Chondrocyte (in vitro differentiated cells): Measurements from ENCODE around the gene ENKUR. TPM values are rescaled to one million over a fixed set of nuclear protein-coding genes. Genes with fewer than 3 reads are reported as not detected.
A peak's percentile ranks its signal among the peaks of the same experiment; 100 is the strongest.

Experiments used
- DNase-seq: peaks from one replicate; pipeline ENCODE4 v3.0.0; 2021; ENCODE audit warnings: mixed read lengths, low spot score
- H3K27ac Mint-ChIP-seq: one replicate; pipeline ENCODE4 v1.8.0; 2021; ENCODE audit warnings: mild to moderate bottlenecking, moderate library complexity, mixed read lengths; ENCODE audit not compliant: unreplicated experiment
- H3K27me3 Mint-ChIP-seq: 2 replicates; pipeline ENCODE4 v1.8.0; 2021; ENCODE audit warnings: low read depth, mixed read lengths
- H3K36me3 Mint-ChIP-seq: 2 replicates; pipeline ENCODE4 v1.8.0; 2021; ENCODE audit warnings: low read depth, mixed read lengths
- H3K4me1 Mint-ChIP-seq: 2 replicates; pipeline ENCODE4 v1.8.0; 2021; ENCODE audit warnings: low read depth, mild to moderate bottlenecking, mixed read lengths
- H3K4me3 Mint-ChIP-seq: one replicate; pipeline ENCODE4 v1.8.0; 2021; ENCODE audit warnings: mild to moderate bottlenecking, moderate library complexity, mixed read lengths; ENCODE audit not compliant: unreplicated experiment
- H3K9me3 Mint-ChIP-seq: 2 replicates; pipeline ENCODE4 v1.8.0; 2021; ENCODE audit warnings: low read depth, mixed read lengths
- CTCF ChIP-seq: fragments of 200-600 bp; sonication (generic); IDR thresholded peaks from 2 replicates; pipeline ENCODE4 v1.5.0; 2021; ENCODE audit warnings: antibody characterized with exemption, mild to moderate bottlenecking, moderate library complexity
- total RNA-seq: library from RNA; stranded (reverse); gene quantifications from 3 replicates; pipeline ENCODE4 v1.2.1, GENCODE V29; 2021

Gene ENKUR
- total RNA-seq, 1 donor from 2014 or later, result 0.45 TPM

DNA sequence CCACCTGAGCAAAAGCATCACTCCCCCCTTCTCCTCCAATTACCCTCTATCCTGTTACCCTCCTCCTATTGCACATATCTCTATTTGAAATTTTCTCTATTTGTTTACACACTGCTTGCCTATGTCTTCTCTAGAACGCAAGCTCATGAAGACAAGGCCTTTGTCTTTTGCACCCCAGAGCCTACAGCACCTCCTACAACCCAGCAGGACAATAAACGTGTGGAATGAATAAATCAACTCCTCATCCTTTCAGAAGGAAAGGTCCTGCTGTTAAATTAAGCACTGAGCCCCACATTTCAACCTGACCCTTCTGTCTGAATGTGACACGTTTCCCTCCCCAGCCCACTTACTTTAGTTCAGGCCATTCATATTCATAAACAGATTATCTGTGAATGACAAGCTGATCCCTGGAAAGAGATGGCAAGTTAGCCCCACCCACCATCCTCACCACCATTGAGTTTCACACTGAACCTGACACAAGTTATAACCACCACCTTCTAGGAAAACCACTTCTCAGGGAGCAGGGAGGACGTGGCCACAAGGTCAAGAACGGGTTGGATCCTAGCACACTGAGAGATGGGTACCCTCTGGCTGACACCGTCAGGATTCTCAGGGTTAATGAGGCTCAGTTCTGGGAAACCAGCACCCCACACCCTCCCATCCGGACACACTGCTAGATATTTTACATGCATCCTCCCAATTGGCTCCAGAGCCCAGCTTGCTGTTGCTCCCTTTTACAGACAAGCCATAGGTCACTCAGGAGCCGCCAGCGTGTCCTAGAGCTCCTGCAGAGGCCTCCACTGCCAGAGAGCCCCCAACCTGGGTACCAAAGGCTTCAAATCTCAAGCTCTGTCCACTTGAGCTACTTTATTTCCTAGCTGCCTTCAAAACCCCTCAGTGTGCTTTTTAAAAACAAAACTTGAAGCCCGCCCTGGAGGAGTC lies 64.5 kb downstream of the ENKUR start:
- Mint-ChIP-seq H3K9me3 (no peaks in the 10 kb centered on the region), H3K27me3 (no peaks in the 10 kb centered on the region), H3K36me3 (no peaks in the 10 kb centered on the region), H3K4me1 (peaks cover 29% of the 10 kb centered on the region), H3K27ac (peak overlapping the region; percentile 61), H3K4me3 (peak overlapping the region; percentile 69)
- TF ChIP-seq CTCF, result no peak
- no peak for DNase-seq

DNA sequence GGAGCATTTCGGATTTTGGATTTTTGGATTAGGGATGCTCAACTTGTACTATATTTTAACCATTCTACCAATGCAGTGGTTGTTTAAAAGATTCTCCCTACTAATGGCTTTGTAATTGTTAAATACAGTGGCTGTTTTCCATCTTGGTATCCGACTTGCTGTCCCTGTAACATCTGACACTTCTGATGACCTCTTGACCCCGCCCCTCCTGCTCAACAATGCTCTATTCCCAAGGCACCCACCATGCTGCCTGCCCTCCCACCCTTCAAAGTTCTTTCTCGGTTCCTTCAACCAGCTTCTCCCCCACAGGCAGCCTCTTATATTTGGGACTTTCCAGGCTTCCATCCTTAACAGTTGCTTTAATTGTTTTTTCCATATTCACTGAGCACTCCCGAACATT lies 65.5 kb downstream of the ENKUR start:
- Mint-ChIP-seq H3K36me3 (no peaks in the 10 kb centered on the region), H3K9me3 (no peaks in the 10 kb centered on the region), H3K4me1 (peaks cover 29% of the 10 kb centered on the region), H3K27ac (no peak overlapping the region), H3K27me3 (no peaks in the 10 kb centered on the region), H3K4me3 (no peak overlapping the region)
- no peak for TF ChIP-seq CTCF
- DNase-seq, result no peak

- DNase-seq, result no peak
- H3K27ac Mint-ChIP-seq, result no peak overlapping the region
- H3K27me3 Mint-ChIP-seq, result no peaks in the 10 kb centered on the region
- no peak overlapping the region for H3K4me3 Mint-ChIP-seq
- no peak for TF ChIP-seq CTCF
- H3K36me3 Mint-ChIP-seq, result no peaks in the 10 kb centered on the region
- peaks cover 33% of the 10 kb centered on the region for H3K4me1 Mint-ChIP-seq
- no peaks in the 10 kb centered on the region for H3K9me3 Mint-ChIP-seq
Measured at GRCh38 chr10:24949616-24950015, 66.3 kb downstream of the ENKUR start.

- no peak overlapping the region for H3K4me3 Mint-ChIP-seq
- DNase-seq, result no peak
- H3K27me3 Mint-ChIP-seq, result no peaks in the 10 kb centered on the region
- peaks cover 24% of the 10 kb centered on the region for H3K4me1 Mint-ChIP-seq
- H3K9me3 Mint-ChIP-seq, result no peaks in the 10 kb centered on the region
- H3K27ac Mint-ChIP-seq, result peak overlapping the region; percentile 58
- H3K36me3 Mint-ChIP-seq, result no peaks in the 10 kb centered on the region
- TF ChIP-seq CTCF, result no peak
Measured at GRCh38 chr10:24947304-24948097, 68.5 kb downstream of the ENKUR start.

DNA sequence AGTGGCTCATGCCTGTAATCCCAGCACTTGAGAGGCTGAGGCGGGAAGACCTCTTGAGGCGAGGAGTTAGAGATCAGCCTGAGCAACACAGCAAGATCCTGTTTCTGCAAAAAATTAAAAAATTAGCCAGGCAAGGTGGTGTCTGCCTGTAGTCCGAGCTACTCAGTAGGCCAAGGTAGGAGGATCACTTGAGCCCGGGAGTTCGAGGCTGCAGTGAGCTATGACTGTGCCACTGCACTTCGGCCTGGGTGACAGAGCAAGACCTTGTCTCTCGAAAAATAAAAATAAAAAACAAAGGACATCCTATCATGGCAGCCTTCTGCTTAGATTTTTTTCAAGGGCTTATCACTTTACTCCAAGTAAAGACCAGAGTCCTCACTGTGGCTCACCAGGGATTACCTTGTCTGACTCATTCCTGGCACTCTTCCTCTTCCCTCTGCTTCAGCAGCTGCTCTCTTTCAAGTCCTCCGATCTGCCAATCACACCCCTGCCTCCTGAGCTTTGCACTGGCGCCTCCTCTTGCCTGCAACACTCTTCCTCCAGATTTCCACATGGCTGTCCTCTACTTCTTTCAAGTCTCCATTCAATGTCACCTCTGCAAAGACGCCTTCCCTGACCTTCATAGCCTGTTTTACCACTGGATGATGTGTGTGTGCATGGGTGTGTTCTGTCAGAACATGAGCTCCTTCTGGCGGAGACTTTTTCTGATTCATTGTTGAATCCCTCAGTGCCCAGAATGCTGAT lies 71.3 kb downstream of the ENKUR start:
- H3K4me1 Mint-ChIP-seq, result peaks cover 14% of the 10 kb centered on the region
- no peaks in the 10 kb centered on the region for H3K36me3 Mint-ChIP-seq
- no peak for DNase-seq
- no peaks in the 10 kb centered on the region for H3K9me3 Mint-ChIP-seq
- no peaks in the 10 kb centered on the region for H3K27me3 Mint-ChIP-seq
- TF ChIP-seq CTCF, result no peak
- H3K27ac Mint-ChIP-seq, result no peak overlapping the region
- no peak overlapping the region for H3K4me3 Mint-ChIP-seq
